ENCODE results near the gene MAP2K2.
"Not testable (repeated sequence)": the region's sequence is repeated elsewhere in the genome, so short reads cannot be mapped to it uniquely, and the experiment has no call there.

MAP2K2 gene

GRCh38 chr19:4130744-4131438 lies 7.0 kb upstream of the MAP2K2 start:
- DNase-seq = no peak

DNA sequence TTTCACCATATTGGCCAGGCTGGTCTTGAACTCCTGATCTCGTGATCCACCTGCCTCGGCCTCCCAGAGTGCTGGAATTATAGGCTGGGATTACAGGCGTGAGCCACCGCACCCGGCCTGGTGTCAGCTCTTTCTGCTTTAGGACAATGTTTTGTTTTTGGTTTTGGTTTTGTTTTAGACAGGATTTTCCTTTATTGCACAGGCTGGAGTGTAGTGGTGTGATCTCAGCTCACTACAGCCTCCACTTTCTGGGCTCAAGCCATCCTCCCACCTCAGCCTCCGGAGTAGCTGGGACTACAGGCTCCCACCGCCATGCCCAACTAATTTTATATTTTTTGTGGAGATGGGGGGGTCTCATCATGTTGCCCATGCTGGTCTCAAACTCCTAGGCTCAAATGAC lies 5.1 kb upstream of the MAP2K2 start:
- not testable (repeated sequence) for DNase-seq

- not testable (repeated sequence) for DNase-seq
Measured at GRCh38 chr19:4127322-4127721, 3.4 kb upstream of the MAP2K2 start.

GRCh38 chr19:4124638-4125037 lies 716 bp upstream of the MAP2K2 start:
- DNase-seq = no peak

DNA sequence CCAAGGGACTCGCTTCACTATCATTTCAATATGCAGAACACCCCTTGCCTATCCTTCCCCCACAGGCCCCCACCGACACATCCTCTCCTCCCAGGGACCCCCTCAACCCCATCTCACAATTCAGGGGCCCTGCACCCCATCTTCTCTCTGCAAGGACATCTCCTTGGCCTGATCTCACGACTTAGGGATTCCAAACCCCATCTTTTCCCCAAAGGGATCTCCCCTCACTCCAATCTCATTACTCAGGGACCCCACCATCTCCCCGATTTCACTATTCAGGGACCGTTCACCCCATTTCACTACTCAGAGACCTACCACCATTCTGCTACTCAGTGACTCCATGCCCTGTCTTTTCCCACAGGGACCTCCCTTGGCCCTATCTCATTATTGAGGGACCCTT lies 1.4 kb downstream of the MAP2K2 start:
- DNase-seq = no peak

DNA sequence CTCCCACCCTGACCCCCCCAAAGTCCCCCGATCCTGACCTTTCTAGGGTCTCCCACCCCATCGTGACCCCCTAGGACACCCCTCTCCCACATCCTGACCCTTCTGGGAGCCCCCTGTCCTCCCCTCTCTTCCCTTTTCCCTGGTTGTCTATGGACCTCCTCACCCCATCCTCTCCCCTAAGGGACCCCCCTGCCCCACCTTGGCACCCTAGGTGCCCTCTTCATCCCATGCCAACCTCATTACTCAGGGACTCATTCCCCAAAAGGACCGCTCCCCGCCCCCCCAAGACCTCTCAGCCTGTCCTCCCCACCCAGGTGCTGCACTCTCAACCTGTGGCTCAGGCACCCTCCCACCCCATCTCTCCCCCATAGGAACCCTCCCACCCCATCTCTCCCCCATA lies 2.1 kb downstream of the MAP2K2 start:
- no peak for DNase-seq

DNA sequence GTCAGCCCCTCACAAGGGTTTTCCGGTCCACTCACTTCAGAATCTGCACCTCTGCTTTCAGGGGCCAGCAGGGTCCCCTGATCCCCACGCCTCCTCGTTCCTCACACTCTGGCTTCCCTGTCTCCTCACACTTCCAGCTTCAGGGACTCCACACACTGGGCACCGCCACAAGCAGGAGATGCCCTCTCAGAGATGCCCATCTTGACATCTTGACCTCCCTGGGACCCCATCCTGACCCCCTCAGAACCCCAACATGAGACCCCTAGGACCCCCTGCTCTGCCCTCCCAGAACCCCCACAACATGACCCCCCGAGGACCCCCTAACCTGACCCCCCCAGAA lies 2.7 kb downstream of the MAP2K2 start:
- DNase-seq = no peak

DNA sequence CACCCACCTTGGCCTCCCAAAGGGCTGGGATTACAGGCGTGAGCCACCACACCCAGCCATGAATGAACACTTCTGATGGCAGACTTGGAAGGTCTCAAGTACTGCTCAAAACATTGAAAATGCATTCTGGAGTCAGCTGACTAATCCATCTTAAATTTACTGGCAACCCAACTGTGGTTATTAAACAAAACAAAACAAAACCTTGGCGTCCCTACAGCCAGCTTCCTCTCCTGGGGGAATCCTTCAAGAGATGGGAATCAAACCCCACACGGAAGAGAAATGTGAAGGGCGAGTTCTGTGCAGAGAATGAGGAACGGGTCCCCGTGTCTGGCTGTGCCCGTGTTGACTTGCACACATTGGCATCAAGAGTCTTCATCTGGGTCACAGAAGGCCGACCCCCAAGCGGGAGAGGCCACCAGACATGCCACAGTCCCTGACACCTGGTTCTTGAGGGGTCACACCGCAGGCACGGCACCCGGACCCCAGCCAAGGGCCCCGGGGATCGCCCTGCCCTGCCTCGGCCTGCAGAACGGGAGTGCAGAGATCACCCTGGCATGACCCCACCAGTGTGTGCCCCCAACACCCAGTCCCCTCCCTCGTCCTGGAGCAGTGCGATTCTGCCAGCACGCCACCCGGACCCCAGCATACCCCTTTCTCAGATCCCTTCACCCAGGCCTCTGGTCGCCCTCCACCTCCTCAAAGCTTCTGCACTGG lies 3.2 kb downstream of the MAP2K2 start:
- no peak for DNase-seq

DNA sequence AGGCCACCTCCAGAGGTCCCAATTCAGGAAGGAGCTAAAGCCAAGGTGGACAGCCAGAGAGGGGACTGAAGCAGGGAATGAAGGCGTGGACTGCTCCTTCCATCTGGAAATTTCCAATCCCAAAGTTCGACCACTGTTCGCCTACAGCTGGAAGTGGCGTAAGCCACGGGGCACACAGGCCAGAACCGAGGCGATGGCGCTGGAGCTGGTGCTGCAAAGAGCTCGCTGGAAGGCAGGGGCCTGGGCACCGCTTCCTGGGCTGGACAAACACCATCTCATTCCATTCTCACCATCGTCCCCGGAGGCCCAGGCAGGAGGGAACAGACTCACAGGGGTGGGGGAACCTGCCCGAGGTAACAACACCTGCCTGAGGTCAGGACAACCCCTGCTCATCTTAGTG lies 4.2 kb downstream of the MAP2K2 start:
- DNase-seq = no peak

- DNase-seq = no peak
Measured at GRCh38 chr19:4115818-4116385, 8.0 kb downstream of the MAP2K2 start.

GRCh38 chr19:4115050-4115817 lies 8.7 kb downstream of the MAP2K2 start:
- DNase-seq = peak; percentile 83

DNA sequence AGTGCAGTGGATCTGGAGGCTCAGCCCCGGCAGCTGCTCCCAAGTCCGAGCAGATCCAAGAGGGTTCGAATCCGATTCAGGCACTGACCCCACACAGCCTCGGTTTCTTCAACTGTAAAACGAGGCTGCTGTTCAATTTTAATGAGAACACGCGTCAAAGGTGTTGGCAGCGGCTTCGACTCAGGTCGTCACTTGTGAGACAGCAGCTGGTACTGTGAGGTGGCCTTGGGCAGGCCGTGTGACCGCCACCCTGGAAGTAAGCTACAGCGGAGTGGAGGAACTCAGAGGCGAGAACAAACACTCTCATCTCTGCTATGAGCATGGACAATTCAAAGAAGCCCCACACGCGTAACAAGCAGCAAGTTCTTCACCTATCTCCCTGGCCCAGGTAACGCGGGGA lies 9.7 kb downstream of the MAP2K2 start:
- DNase-seq = no peak

GRCh38 chr19:4113398-4114088 lies 10.4 kb downstream of the MAP2K2 start:
- no peak for DNase-seq

DNA sequence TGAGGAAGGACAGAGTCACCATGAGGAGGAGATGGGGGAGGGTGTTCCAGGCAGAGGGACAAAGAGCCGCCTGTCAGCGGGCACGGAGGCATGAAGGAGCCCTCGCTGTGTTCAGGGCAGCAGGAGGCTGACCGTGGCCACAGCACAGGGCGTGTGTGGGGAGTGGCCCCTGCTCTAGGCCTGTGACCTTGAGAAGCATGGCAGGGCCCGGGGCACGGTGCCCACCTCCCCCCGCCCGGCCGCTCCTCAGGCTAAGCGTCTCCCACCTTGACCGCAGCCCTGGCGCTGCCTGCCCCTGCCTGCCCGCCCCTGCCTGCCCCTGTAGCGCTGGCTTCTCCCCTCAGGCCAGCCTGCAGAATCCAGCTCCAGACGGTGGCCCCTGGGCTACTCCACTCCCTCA lies 11.6 kb downstream of the MAP2K2 start:
- no peak for DNase-seq

GRCh38 chr19:4109626-4109945 lies 14.3 kb downstream of the MAP2K2 start:
- DNase-seq = no peak

DNA sequence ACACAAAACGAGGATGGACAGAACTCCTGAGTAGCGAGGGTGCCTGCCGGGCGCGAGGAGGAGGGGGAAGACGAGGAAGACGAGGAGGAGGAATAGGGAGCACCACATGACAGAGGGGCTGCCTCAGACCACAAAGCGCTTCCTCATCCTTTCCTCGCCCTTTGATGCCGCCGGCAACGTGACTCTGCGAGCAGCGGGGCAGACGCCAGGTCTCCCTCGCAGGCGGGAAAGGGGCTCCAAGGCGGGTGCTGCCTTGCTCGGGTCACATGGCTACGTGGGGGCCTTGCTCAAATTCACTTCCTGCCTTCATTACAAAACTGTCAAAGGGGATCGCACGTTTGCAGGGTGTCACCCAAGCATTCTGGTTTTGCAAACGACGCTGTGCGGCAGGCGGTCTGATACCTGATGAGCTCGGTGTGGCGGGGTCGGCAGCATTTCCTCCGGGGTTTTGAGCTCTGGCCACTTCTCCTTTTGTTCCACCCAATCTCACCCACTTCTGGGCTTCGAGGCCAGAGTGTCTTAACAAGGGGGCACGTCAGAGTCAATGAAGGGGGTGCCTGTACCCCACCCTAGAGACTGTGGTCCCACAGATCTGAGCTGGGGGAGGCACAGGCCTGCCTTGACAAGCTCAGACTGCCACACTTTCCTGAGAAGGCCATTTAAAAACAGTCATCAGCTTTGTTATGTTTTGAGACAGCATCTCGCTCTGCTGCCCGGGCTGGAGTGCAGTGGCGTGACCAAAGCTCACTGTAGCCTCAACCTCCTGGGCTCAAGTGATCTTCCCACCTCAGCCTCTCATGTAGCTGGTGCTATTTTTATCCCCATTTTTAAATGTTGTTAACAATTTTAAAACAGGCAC lies 14.9 kb downstream of the MAP2K2 start:
- DNase-seq = peak; percentile 83

DNA sequence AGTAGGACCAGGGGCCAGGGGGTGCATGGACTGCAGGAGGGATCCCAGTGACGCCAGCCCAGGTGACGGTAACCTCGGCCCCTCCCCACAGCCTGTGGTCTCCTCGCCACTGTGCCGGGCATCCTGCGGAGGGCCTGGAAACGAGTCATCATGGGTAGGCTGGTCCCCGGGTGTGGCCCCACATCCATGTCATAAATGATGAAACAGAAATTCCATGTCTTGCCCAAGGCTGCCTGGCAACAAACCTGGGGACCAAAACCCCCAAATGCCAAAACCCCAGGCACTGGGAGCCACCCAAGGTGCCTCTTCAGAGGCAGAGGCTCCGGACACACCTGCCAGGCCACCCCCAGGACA lies 20.9 kb downstream of the MAP2K2 start:
- DNase-seq = no peak

DNA sequence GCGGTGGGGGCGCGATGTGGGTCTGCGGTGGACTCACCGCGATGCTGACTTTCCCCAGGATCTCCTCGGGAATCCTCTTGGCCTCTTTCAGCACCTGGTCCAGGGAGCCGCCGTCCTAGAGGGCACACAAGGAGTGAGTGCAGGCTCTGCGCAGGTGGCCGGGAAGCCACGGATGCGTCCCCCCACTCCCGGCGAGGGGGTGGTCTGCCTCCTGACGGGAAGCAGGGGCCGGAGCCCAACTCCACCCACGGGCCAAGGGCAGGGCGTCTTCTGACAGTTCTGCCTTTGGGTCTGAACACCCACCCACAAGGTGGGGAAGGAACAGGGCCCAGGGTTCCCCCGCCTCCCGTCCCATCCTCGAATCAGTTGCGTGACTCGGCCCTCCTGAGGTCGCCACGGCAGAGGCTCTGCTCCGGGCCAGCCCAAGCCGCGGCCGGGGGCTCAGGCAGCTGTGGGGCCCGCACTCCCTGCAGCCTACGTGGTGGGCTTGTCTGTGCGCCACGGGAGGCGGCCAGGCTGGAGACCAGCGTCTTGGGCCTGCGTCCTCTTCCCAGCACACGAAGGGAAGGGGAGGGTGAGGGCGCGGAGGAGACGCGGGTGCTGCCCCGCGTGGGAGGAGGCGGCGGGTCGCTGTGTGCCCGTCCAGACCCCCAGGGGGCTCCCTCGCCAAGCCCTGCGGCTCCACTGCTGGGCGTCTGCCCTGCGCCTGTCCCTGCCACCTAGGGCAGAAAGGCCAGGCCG lies 21.4 kb downstream of the MAP2K2 start:
- no peak for DNase-seq

GRCh38 chr19:4101496-4101770 lies 22.5 kb downstream of the MAP2K2 start:
- DNase-seq = no peak

DNA sequence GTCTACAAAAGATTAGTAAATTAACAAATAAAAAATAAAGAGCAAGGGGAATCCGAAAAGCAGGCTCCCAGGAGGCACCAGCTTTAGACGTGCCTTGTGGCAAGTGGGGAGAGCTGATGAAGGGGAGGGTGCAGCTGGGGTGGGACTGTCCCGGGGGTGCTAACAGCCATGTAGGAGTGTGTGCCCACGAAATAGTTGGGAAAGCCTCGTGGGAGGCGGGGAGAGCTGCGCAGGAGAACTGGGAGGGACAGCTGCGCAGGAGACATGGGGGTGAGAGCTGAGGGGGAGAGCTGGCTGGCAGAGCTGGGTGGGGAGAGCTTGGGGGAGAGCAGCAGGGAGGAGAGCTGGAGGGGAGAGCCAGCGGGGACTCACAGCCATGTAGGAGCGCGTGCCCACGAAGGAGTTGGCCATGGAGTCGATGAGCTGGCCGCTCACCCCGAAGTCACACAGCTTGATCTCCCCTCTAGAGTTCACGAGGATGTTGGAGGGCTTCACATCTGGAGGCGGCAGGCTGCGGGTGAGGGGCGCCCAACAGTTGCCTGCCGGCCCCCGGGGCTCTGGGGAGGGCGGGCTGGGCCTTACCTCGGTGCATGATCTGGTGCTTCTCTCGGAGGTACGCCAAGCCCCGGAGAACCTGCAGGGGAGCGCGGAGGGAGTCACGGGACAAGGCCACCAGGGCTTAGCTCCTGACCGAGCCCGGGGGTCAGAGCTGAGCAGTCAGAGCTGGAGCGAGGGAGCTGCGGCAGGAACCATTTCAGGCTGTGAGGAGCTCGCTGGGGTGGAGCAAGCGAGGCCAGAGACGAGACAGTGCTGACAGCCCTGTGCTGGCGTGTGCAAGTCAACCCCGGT lies 23.1 kb downstream of the MAP2K2 start:
- DNase-seq = no peak

All from CD4-positive, alpha-beta T cell treated with Interleukin-21 for 1 hour (primary cell).